ENCODE results near the gene ZEB2.
A peak's percentile ranks its signal among the peaks of the same experiment; 100 is the strongest.

ZEB2 gene

GRCh38 chr2:144405321-144405720 is 114.6 kb downstream of the ZEB2 start:
- Histone ChIP-seq H3K4me3 (IDR thresholded peaks at IDR 0.05; ENCODE audit: insufficient read depth, low read depth, low read length) (no peak overlapping the region), H2AFZ (ENCODE audit: low read depth) (no peak overlapping the region), H3K4me1 (ENCODE audit: low read depth, poor library complexity, severe bottlenecking) (peaks cover 20% of the 10 kb centered on the region), H3K27ac (no peak overlapping the region), H3K9ac (no peak overlapping the region), H3K4me2 (peak overlapping the region; percentile 45), H3K27me3 (ENCODE audit: insufficient read depth, low read depth) (no peaks in the 10 kb centered on the region), H3K36me3 (ENCODE audit: insufficient read depth) (no peaks in the 10 kb centered on the region), H3K79me2 (ENCODE audit: insufficient read depth, low read depth) (no peaks in the 10 kb centered on the region), H4K20me1 (ENCODE audit: insufficient read depth) (no peaks in the 10 kb centered on the region)
- no peak for TF ChIP-seq CTCF (conservative IDR thresholded peaks at IDR 0.05; ENCODE audit: low read depth, low read length)

DNA sequence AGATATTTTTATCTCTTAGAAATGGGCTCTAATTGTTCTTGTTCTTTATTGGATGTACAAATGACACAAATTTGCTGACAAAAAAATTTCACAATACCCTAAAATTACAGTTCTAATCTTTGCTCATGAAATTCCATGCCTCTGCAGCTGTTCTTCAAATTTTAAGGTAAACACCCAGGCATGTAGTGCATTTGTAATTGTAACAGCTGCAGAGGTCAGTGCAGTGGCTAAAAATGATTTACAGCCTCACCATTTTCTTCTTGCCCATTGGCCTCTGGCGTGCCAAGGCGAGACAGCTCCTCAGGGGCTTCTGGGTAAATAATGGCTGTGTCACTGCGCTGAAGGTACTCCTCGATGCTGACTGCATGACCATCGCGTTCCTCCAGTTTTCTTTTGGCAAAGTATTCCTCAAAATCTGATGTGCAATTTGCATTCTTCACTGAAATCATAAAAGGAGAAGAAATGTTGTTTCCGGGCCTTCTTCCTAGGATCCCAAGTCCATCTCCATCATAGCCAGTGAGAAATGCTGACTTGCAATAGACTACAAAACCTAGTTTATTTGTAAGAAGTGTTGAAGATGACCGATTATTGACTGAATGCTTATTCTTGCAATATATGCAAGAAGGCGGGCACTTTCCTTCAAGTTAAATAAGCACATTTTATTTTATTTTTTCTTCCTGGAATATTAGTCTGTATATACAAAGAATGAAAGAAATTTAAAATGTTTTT is 115.2 kb downstream of the ZEB2 start:
- no peak overlapping the region for H3K4me2 ChIP-seq
- peaks cover 20% of the 10 kb centered on the region for H3K4me1 ChIP-seq (ENCODE audit: low read depth, poor library complexity, severe bottlenecking)
- no peak overlapping the region for H3K4me3 ChIP-seq (IDR thresholded peaks at IDR 0.05; ENCODE audit: insufficient read depth, low read depth, low read length)
- no peak overlapping the region for H3K27ac ChIP-seq
- H3K27me3 ChIP-seq (ENCODE audit: insufficient read depth, low read depth), result no peaks in the 10 kb centered on the region
- H3K9ac ChIP-seq, result no peak overlapping the region
- no peaks in the 10 kb centered on the region for H3K79me2 ChIP-seq (ENCODE audit: insufficient read depth, low read depth)
- TF ChIP-seq CTCF (conservative IDR thresholded peaks at IDR 0.05; ENCODE audit: low read depth, low read length), result no peak
- H2AFZ ChIP-seq (ENCODE audit: low read depth), result no peak overlapping the region
- H4K20me1 ChIP-seq (ENCODE audit: insufficient read depth), result no peaks in the 10 kb centered on the region
- no peaks in the 10 kb centered on the region for H3K36me3 ChIP-seq (ENCODE audit: insufficient read depth)

- no peaks in the 10 kb centered on the region for H4K20me1 ChIP-seq (ENCODE audit: insufficient read depth)
- no peak overlapping the region for H2AFZ ChIP-seq (ENCODE audit: low read depth)
- no peaks in the 10 kb centered on the region for H3K27me3 ChIP-seq (ENCODE audit: insufficient read depth, low read depth)
- H3K4me1 ChIP-seq (ENCODE audit: low read depth, poor library complexity, severe bottlenecking), result peaks cover 20% of the 10 kb centered on the region
- no peak overlapping the region for H3K9ac ChIP-seq
- H3K36me3 ChIP-seq (ENCODE audit: insufficient read depth), result no peaks in the 10 kb centered on the region
- H3K79me2 ChIP-seq (ENCODE audit: insufficient read depth, low read depth), result no peaks in the 10 kb centered on the region
- TF ChIP-seq CTCF (conservative IDR thresholded peaks at IDR 0.05; ENCODE audit: low read depth, low read length), result no peak
- no peak overlapping the region for H3K27ac ChIP-seq
- no peak overlapping the region for H3K4me2 ChIP-seq
- H3K4me3 ChIP-seq (IDR thresholded peaks at IDR 0.05; ENCODE audit: insufficient read depth, low read depth, low read length), result no peak overlapping the region
These were observed 116.0 kb downstream of the ZEB2 start for GRCh38 chr2:144403933-144404332.

GRCh38 chr2:144402251-144402650 is 117.7 kb downstream of the ZEB2 start:
- Histone ChIP-seq H3K27me3 (ENCODE audit: insufficient read depth, low read depth) (no peaks in the 10 kb centered on the region), H4K20me1 (ENCODE audit: insufficient read depth) (no peaks in the 10 kb centered on the region), H3K36me3 (ENCODE audit: insufficient read depth) (no peaks in the 10 kb centered on the region), H3K4me2 (no peak overlapping the region), H3K79me2 (ENCODE audit: insufficient read depth, low read depth) (no peaks in the 10 kb centered on the region), H3K9ac (no peak overlapping the region), H2AFZ (ENCODE audit: low read depth) (no peak overlapping the region), H3K4me1 (ENCODE audit: low read depth, poor library complexity, severe bottlenecking) (peaks cover 20% of the 10 kb centered on the region), H3K27ac (no peak overlapping the region), H3K4me3 (IDR thresholded peaks at IDR 0.05; ENCODE audit: insufficient read depth, low read depth, low read length) (no peak overlapping the region)
- TF ChIP-seq CTCF (conservative IDR thresholded peaks at IDR 0.05; ENCODE audit: low read depth, low read length), result no peak

Data from KMS-11 (cell line).